Measurements from ENCODE around the gene RCAN3.
"Not testable (repeated sequence)": the region's sequence is repeated elsewhere in the genome, so short reads cannot be mapped to it uniquely, and the experiment has no call there.

Gene RCAN3

DNA sequence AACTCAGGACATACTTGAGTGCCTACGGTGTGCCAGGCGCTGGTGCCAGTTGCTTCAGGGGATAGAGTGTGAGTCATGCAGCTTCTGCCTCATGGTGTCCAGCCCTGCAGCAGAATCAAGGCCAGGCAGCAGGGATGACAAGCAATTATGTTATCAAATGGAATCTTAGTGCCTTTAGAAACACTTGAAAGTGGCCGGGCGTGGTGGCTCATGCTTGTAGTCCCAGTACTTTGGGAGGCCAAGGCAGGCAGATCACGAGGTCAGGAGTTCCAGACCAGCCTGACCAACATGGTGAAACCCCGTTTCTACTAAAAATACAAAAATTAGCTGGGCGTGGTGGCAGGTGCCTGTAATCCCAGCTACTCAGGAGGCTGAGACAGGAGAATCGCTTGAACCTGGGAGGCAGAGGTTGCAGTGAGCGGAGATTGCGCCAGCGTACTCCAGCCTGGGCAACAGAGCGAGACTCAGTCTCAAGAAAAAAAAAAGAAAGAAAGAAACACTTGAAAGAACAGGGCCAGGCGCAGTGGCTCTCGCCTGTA lies 13.1 kb downstream of the RCAN3 start:
- DNase-seq = not testable (repeated sequence)

DNA sequence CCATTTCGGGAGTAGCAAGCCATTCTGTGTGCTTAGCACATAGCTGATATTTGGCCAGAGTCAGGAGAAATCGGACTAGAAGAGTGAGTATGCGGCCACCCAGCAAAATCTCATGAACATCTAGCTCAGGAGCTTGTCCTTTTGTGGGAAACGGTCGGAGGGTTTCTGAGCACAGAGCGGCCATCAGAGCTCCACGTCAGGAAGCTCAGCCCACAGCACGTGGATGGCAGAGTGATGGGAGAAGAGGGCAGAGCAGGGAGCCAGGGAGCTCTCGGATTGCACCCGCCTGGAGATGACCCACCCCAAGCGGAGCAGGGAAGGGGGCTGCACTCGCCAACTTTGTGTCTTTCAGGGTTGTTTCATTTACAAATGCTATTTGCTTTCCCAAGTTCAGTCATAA lies 13.9 kb downstream of the RCAN3 start:
- DNase-seq = no peak

DNA sequence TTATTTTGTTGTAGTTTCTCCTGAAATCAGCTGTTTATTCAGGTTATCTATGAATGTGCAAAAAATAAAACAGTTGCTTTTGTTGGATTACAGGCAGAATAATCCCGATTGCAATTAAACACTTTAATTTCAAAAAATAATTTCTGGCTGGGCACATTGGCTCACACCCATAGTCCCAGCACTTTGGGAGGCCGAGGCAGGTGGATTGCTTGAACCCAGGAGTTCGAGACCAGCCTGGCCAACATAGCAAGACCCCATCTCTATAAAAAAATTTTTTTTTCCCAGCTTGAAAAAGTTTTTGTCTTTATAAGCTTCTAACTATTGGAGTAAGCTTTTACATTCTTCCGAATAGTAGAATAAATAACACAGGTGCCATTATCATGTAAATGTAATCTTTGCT lies 15.3 kb downstream of the RCAN3 start:
- no peak for DNase-seq

DNA sequence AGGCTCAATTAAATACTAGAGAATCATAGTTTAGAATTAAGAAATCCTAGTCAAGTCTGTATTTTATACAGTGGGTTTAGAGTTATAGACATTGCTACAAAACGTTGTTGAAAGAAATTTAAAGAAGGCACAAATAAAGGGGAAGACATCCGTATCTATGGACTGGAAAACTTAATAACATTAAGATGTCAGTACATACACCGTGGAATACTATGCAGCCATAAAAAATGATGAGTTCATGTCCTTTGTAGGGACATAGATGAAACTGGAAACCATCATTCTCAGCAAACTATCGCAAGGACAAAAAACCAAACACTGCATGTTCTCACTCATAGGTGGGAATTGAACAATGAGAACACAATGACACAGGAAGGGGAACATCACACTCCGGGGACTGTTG lies 17.6 kb downstream of the RCAN3 start:
- not testable (repeated sequence) for DNase-seq

DNA sequence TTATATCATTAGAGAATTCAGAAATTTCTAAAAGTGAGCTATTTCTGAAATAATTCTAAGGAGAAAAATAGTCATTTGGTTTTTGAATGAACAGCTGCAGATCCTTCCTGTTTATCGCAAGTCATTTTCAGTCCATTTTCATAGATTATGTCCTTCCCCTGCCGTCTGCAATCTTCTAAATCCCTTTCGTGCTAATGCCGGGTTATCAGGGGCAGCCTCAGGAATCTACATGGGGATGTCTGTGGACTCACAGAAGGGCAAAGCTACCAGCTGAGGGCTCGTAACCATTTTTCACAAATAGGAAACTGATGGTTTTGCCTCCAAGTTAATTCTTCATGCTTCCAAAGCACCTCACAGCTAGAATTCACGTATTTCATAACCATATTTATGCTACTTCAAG lies 23.0 kb downstream of the RCAN3 start:
- DNase-seq = no peak

DNA sequence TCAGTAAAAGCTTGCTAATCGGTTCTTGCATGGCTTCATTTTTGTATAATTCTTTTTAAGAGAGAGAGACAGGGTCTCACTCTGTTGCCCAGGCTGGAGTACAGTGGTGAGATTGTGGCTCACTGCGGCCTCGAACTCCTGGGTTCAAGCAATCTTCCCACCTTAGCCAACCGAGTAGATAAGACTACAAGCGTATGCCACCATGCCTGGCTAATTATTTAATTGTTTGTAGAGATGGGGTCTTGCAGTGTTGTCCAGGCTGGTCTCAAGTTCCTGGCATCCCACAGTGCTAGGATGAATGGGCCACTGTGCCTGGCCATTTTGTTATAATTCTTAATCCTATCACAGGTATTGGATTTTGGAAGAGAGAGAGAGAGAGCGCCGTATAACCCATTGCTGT lies 23.4 kb downstream of the RCAN3 start:
- no peak for DNase-seq

DNA sequence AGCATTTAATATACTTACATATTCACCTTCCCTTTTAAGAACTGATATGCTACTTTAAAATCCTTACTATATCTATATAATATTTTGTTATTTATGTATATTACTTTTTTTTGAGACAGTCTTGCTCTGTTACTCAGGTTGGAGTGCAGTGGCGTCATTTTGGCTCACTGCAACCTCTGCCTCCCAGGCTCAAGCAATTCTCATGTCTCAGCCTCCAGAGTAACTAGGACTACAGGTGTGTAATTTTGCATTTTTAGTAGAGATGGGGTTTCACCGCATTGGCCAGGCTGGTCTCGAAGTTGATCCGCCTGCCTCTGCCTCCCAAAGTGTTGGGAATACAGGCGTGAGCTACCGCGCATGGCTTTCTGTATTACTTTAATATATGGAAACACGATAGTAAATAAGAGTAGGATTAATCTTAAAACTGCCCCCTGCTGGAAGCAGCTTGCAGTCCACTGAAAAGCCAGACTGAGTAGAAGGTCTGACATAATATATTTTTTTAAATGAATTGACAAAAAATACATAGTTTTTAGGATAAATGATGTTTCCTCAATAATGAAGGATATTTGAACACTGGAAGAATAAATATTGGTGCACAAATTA lies 24.4 kb downstream of the RCAN3 start:
- no peak for DNase-seq

DNA sequence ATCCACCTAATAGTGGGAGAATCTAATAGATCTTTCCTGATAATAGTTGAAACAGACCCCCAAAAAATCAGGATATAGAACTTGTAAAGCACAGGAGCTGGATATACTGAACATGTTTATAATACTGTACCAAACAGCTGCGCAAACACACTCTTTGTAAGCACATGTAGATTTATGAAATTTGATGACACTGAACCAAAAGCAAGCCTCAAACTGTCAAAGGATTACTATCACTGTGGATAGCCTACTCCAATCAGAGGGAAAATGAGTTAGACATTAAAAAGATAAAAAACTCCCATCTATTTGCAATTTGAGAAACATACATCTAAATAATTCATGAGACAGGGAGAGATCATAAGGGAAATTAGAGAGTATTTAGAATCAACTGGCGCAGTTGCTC lies 26.1 kb downstream of the RCAN3 start:
- no peak for DNase-seq

DNA sequence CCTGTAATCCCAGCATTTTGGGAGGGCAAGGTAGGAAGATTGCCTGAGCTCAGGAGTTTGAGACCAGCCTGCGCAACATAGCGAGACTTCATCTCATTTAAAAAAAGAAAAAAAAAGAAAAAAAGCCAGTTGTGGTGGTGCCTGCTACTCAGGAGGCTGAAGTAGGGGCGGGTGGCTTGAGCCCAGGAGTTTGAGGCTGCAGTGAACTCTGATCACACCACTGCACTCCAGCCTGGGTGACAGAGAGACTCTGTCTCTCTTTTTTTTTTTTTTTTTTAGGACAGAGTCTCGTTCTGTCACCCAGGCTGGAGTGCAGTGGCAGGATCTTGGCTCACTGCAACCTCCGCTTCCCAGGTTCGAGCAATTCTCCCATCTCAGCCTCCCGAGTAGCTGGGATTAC lies 26.7 kb downstream of the RCAN3 start:
- DNase-seq = not testable (repeated sequence)

DNA sequence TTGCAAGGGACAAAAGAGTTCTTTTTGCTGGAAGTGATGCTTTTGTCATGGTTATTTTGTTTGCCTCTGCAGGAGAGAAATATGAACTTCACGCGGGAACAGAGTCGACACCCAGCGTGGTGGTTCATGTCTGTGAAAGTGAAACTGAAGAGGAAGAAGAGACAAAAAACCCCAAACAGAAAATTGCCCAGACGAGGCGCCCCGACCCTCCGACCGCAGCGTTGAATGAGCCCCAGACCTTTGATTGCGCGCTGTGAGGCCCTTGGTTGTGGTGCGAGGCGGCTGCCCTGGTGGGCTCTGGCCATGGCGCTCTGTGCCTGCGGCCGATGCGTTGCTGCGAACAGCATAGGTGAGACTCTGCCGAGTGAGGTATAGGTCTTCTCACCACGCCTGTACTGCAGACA lies 32.4 kb downstream of the RCAN3 start:
- no peak for DNase-seq

DNA sequence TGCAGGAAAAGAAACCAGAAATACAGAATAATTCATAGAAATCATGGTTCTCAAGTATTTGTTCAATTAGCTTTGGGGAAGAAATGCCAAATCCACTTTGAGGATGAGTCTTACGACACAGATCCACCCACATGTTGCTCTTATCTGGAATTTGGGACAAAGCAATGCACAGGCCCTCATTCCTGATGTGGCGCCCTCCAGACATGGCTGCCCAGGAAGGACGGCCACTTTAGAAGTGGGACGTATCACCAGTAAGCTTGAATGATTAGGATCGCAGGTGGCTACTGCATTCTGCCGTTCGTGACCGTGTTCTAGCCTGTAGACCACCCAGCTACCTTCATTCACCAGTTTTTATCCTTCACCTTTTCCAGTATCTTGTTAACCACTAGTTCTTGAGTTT lies 33.1 kb downstream of the RCAN3 start:
- no peak for DNase-seq

DNA sequence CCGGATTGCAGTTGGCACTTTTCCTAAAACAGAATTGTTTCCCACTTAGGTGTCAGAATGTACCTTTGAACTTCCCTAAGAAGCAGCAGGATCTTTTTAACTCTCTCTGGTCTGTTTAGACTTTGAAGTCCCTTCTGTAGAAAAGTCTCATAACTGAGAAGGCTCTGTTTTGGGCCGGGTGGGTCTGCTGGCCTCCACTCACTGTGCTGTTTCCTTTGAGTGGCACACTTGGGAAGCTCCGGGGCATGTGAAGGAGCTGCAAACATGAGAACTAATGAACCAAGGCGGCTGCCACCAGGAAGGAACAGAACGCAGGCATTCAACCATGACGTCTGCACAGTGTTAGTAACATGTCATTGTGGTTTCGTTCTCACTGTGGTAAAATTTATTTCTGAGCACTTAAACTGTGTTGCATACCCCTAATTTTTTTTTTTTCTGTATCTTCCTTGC lies 33.8 kb downstream of the RCAN3 start:
- no peak for DNase-seq

DNA sequence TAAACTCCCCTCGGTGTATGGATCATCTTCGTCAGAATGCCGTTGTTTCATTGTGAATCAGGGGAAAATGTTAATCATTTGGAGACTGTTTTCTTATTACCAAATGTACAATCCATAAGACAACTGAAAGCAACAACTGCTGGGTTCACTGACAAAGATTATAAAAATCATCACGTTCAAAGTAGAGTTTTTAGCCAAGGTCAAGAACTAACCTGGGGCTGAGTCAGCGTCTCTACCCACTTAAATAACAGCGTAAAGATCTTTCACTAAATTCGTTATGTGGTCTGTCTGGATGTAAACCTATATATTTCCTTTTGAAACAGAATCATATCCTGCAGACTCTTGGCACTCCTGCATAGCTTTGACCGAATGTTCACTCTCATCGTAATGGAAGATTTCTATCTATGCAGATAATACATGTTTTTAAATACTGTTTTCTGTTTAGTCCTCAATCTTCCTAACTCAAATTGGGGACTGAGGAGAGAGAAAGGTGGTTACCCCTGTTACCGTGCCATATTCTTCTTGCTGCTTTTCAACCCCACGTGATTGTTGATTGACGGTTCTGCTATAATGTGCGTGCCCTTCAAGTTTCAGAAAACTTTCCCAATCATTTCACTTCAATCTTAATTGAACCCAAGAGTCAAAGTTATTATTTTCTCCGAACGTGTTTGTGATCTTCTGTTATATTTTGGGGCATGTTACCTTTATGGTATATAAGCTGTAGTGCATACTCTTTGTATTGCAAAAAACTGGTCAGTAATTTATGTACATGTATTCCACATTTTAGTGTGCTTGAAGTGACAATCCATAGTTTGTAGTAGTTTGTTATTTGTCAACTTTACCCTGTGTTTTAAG lies 37.6 kb downstream of the RCAN3 start:
- DNase-seq = no peak

DNA sequence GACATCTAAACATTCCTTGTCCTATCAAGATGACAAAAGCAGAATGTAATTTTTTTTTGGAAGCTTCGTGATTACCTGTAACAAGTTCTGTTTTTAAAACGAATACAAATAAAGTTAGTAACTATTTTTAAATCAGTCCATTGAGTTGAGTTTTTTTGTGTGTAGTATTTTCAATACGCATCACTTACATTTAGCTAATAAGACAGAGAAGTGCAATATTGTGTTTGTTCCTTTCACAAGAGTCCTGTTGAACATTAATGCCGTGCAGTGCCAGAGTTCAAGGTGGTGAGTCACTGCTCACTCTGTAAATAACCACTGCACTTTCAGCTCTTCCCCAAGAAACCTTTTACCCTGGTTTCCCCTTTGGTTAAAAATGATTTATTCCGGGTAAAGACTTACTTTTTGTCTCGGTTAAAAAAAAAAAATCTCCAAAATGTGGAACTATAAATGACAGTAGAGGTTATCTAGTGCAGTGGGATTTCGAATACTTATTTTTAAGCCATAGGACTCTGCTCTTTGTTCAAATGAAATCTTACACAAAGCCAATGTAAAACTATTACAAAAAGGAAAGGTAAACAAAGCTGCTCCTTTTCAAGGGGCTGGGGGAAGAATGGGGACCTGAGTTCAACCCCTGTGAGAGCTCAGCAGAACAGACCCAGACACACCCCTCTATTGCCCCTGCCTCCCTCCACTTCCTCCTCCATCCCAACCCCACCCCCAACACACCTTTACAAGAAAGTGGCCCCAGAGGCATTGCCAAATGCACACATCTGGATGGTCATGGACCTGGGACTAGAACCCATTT lies 38.5 kb downstream of the RCAN3 start:
- DNase-seq = no peak

DNA sequence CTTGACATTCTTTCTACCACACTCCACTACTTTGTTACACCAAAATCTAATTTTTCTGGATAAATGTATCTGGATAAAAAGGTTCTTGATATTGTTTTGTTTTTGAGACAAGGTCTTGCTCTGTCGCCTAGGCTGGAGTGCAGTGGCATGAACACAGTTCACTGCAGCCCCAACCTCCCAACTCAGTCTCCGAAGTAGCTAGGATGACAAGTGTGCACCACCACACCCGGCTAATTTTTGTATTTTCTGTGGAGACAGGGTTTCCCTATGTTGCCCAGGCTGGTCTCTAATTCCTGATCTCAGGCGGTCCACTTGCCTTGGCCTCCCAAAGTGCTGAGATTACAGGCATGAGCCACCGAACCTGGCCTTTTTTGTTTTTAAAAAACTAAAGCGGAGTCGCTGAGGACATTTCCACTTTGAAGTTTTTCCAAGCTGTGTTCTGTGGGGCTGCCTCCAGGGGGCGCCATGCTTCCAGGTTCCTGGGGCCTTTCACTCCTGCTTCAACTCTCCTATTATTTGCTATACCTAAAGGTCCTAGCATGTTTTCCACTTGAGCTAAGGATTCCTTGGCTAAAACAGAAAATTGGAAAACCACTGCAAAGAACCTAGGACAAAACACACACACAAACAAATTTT lies 39.2 kb downstream of the RCAN3 start:
- DNase-seq = no peak

DNA sequence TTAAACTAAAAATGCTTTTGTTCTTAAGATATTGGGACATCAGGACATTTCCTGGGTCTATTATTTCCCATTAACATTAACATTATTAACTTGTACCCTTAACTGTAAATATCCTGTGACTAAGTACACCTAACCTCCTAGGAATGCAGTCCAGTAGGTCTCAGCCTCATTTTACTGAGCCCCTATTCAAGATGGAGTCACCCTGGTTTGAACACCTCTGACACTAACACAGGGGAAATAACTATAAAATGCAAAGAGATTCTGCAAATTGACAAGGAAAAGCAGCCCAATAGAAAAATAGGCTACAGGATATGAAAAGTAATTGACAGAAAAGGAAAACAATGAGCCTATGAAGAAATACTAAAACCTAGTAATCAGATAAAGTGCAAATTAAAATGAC lies 41.6 kb downstream of the RCAN3 start:
- no peak for DNase-seq

DNA sequence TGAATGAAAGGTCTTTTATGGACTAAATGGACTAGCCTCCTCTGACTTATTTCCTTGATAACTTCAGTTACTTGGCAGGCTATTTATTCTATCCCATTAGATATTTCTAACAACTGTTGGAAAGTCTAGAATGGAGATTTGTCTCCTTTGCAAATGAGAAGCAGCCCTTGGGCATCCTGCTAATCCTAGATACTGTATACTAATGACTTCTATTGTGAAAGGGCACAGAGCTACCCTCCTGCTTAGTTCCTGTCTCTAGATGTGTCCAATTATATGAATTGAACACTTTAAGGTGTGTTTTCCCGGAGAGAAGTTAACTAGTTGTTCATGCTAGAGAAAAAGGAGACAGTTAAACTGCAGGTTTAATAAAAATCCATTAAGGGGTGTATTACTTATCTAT lies 43.0 kb downstream of the RCAN3 start:
- DNase-seq = no peak

DNA sequence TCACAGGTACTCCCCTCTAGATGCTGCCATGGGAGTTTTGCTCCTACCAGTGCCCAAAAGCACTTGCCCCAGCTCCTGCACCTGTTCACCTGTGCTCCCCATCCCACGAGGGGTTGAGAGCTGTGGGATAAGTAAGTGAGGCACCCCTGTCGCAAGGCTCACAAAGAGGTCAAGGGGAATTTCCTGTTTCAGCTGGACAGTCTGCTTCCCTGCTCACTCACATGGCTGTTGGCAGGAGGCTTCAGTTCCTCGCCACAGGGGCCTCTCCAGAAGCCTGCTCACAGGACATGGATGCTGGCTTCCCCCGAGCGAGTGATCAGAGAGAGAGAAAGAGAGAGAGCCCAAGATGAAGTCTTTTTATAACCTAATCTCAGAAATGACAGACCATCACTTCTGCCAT lies 44.6 kb downstream of the RCAN3 start:
- no peak for DNase-seq

DNA sequence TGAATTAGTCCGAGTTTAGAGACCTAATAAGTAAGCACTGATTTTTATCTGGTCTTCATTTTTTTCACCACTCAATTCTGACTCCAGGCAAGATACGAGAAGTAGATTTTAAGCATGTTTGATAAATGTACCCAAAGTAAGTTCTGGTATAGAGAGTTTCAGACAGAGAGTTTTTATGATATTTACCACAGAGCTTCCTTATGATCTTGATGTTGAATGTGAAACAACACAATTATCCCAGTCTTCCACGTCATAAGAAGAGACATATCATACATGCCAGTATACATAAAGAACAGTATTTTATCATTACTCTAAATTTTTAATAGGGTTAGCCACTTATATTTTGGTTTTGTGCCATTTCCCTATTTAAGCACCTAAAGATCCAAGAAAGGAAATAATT lies 45.4 kb downstream of the RCAN3 start:
- DNase-seq = no peak

DNA sequence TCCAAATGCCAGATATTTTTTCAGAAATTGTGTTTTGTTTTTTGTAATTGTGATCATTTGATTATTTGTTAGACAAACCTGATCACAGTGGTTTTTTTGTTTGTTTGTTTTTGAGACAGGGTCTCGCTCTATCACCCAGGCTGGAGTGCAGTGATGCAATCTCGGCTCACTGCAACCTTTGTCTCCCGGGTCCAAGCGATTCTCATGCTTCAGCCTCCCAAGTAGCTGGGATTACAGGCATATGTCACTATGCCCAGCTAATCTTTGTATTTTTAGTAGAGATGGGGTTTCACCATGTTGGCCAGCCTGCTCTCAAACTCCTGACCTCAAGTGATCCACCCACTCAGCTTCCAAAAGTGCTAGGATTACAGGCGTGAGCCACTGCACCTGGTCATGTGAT lies 46.6 kb downstream of the RCAN3 start:
- not testable (repeated sequence) for DNase-seq

DNA sequence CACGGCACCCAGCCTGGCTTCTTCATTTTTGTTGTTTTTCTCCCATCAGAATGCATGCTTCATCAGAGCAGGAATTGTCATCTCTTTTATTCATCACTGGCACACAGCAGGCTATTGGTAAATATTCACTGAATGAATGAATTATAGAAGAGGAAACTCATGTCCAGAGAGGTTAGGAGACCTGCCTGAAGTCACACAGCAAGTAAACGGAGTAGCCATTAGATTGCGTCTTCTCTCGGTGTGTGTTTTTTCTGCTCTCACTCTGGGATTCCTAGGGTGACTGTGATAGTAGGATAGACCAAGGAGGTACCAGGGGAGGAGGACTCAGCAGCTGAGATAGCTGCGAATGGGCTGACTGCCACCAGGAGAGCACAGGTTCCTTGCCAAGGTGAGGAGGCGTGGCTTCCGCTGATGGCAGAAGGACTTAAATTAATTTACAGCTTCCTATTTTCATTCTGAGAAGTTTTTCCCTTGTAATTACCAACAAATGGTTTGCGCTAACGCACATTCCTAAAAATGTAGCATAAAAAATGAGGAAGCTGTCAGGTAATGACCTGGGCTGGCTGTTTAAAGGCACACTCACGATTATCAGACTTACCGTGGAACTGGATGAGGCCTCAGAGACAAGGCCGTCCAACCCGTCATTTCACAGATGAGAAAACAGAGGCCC lies 48.8 kb downstream of the RCAN3 start:
- no peak for DNase-seq

DNA sequence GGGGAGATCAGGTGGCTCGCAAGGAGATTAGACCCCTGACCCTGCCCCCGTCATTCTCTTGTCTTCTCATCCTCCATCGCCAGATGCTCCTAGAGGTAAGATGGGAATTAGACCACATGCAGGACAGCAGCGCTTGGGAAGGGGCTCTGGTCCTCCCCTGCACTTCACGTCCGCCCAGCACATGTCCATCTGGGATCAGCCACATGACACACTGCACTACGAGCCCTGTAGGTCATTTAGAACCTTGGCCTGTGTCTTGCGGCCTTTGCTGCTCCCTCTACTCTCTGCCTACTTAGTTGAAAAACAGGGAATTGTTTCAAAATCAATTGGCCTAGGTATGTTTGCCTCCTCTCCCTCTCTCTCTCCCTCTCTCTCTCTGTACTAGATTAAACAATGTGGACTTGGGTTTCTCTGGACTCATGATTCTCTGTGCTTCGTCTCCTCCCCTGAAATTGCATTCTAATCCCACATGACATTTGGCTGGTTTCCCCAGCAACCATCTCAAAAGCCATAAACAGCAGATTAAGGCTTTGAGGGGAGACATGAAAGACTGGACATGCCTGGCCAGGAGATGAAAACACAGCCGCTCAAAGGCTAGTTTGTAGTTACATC lies 49.4 kb downstream of the RCAN3 start:
- no peak for DNase-seq
